ENCODE results near the gene ITPRIPL2. TPM values are rescaled to one million over a fixed set of nuclear protein-coding genes. Genes with fewer than 3 reads are reported as not detected.

The ITPRIPL2 gene
- total and polyA plus RNA-seq, 2 of the 4 experiments (the other 2 are of a cell fraction): 9.2 to 11.1 TPM

DNA sequence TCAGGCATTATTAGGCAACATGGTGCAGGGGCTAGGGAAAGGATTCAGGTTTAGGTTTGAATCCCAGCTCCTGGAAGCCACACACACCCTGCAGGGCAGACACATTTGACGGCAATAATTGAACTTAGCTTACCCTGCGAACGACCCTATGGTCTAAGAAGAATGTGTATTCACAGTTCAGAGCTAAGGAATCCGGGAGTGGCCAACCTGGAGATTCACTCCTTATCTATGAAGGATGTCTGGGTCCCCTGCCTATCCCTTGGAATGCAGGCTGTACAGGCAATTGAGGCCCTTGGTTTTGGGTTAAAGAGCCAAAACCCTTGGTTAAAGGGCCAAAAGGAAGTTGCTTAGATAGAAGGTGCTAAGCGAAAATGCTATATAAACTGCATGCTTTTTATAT, 51.3 kb downstream of the ITPRIPL2 start:
- intact Hi-C loops (cut with micrococcal nuclease): loop anchor here (5.0 kb wide), 1 partner anchor 337 kb away; no protein-coding TSS in a partner anchor
- CTCF ChIA-PET: no interaction called here
- no peak overlapping the region for H2AFZ ChIP-seq (replicated peaks; ENCODE audit: low read length, poor library complexity)

More for the DNA sequence above, 51.3 kb downstream of the ITPRIPL2 start:
- Histone ChIP-seq H3K27me3 (ENCODE audit: control insufficient read depth, insufficient read depth, low read length) (peaks cover 23% of the 10 kb centered on the region), H3K4ac (ENCODE audit: low read depth, low read length) (no peak overlapping the region), H4K8ac (ENCODE audit: low read depth in 2 of 2, low read length in 2 of 2) (no peak overlapping the region), H2AK9ac (replicated peaks; ENCODE audit: low read depth, low read length, poor library complexity) (no peak overlapping the region), H4K91ac (ENCODE audit: insufficient read depth, low read depth, low read length) (no peak overlapping the region), H3K23ac (ENCODE audit: low read depth, low read length) (no peak overlapping the region), H3K4me1 (ENCODE audit: control insufficient read depth, insufficient read depth, low read length) (peaks cover 2% of the 10 kb centered on the region), H2BK5ac (ENCODE audit: low read depth, low read length, poor library complexity, severe bottlenecking) (no peak overlapping the region), H3K9ac (ENCODE audit: low read depth, low read length) (no peak overlapping the region), H3K14ac (replicated peaks; ENCODE audit: low read depth, low read length) (no peak overlapping the region), H4K5ac (ENCODE audit: low read depth, low read length) (no peak overlapping the region), H2AK5ac (ENCODE audit: low read depth, low read length) (no peak overlapping the region), H3K56ac (ENCODE audit: extremely low read depth, insufficient read depth, low read length) (no peak overlapping the region), H2BK15ac (ENCODE audit: low read depth, low read length) (no peak overlapping the region), H3K36me3 (ENCODE audit: control insufficient read depth, insufficient read depth, low read length) (no peaks in the 10 kb centered on the region), H3K4me3 (ENCODE audit: insufficient read depth, low read depth, low read length) (no peak overlapping the region), H4K20me1 (ENCODE audit: insufficient read depth, low read length) (no peaks in the 10 kb centered on the region), H3K79me1 (ENCODE audit: low read depth in 1 of 2, low read length in 2 of 2) (no peaks in the 10 kb centered on the region), H2BK20ac (ENCODE audit: low read depth, low read length) (no peak overlapping the region), H3K27ac (ENCODE audit: insufficient read depth, low read length) (no peak overlapping the region), H2BK120ac (ENCODE audit: low read depth, low read length) (no peak overlapping the region), H3K9me1 (ENCODE audit: insufficient read depth, low read length) (no peaks in the 10 kb centered on the region), H3K4me2 (ENCODE audit: low read depth, low read length) (no peak overlapping the region), H3K9me3 (ENCODE audit: control insufficient read depth, insufficient read depth, low read length) (no peaks in the 10 kb centered on the region; the same call in 1 of the 2 replicates), H3K18ac (ENCODE audit: low read depth, low read length) (no peak overlapping the region)
- DNase-seq: no peak
- POLR2A ChIA-PET (ENCODE audit: unreplicated experiment): no interaction called here
- TF ChIP-seq MAZ (IDR thresholded peaks at IDR 0.05; ENCODE audit: borderline replicate concordance, low read depth, low read length) (no peak), MAFK (IDR thresholded peaks at IDR 0.05; ENCODE audit: low read depth, low read length) (no peak)
- TF ChIP-seq, protein P1, sequence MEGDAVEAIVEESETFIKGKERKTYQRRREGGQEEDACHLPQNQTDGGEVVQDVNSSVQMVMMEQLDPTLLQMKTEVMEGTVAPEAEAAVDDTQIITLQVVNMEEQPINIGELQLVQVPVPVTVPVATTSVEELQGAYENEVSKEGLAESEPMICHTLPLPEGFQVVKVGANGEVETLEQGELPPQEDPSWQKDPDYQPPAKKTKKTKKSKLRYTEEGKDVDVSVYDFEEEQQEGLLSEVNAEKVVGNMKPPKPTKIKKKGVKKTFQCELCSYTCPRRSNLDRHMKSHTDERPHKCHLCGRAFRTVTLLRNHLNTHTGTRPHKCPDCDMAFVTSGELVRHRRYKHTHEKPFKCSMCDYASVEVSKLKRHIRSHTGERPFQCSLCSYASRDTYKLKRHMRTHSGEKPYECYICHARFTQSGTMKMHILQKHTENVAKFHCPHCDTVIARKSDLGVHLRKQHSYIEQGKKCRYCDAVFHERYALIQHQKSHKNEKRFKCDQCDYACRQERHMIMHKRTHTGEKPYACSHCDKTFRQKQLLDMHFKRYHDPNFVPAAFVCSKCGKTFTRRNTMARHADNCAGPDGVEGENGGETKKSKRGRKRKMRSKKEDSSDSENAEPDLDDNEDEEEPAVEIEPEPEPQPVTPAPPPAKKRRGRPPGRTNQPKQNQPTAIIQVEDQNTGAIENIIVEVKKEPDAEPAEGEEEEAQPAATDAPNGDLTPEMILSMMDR (conservative IDR thresholded peaks at IDR 0.05; ENCODE audit: low read depth, low read length): no peak
- in situ Hi-C loops (cut with MboI; ENCODE audit: low sequenced_read_pairs) (no loop called here), dilution Hi-C loops (cut with HindIII; ENCODE audit: low sequenced_read_pairs, unreplicated experiment) (no loop called here)
- BruUV-seq (replicated peaks): no TSS peak
- WGBS, 2 experiments (ENCODE audit: extremely low coverage in 2 of 2, insufficient read length in 1 of 2): no CpG with 5 or more reads among the region's 5 CpGs
- no peak for ATAC-seq (ENCODE audit: low read depth)
